Activated CD4-positive, alpha-beta memory T cell treated with anti-CD3 and anti-CD28 coated beads, Interleukin-2, amount 10 ng/mL, durations not matched to agents 7 days and 5 days (primary cell): Measurements from ENCODE around the gene CDH22. TPM values are rescaled to one million over a fixed set of nuclear protein-coding genes. Genes with fewer than 3 reads are reported as not detected.

Source experiments
- CTCF ChIA-PET: fragments of 350-600 bp; sonication (Branson Sonifier 250); formaldehyde crosslinking; loops from one replicate; lab custom pipeline; 2021; ENCODE audit warnings: antibody characterized with exemption, inconsistent platforms; lab: Charles Lee
- POLR2A ChIA-PET: fragments of 350-600 bp; sonication (Branson Sonifier 250); formaldehyde crosslinking; loops from one replicate; lab custom pipeline; 2021; ENCODE audit warnings: antibody characterized with exemption; lab: Charles Lee
- DNase-seq: peaks from one replicate; pipeline ENCODE4 v3.0.0-alpha.2; 2020
- H3K27ac Mint-ChIP-seq: one replicate; pipeline ENCODE4 v1.8.0; 2021; ENCODE audit warnings: mild to moderate bottlenecking, mixed read lengths
- H3K27me3 Mint-ChIP-seq: one replicate; pipeline ENCODE4 v1.8.0; 2021; ENCODE audit warnings: mixed read lengths
- H3K36me3 Mint-ChIP-seq: one replicate; pipeline ENCODE4 v1.8.0; 2021; ENCODE audit warnings: low read depth, mixed read lengths
- H3K4me1 Mint-ChIP-seq: one replicate; pipeline ENCODE4 v1.8.0; 2021; ENCODE audit warnings: mixed read lengths
- H3K4me3 Mint-ChIP-seq: one replicate; pipeline ENCODE4 v1.8.0; 2021; ENCODE audit warnings: mild to moderate bottlenecking, mixed read lengths
- H3K9me3 Mint-ChIP-seq: one replicate; pipeline ENCODE4 v1.8.0; 2021; ENCODE audit warnings: mixed read lengths
- total RNA-seq, 2 experiments: library from RNA; stranded (reverse); gene quantifications; one replicate each; pipeline ENCODE4 v1.2.3, GENCODE V29; 2021

CDH22 gene
- total RNA-seq, 2 experiments from 2014 or later = not detected

GRCh38 chr20:46185353-46185752 is 122.9 kb downstream of the CDH22 start:
- POLR2A ChIA-PET = no interaction called here
- H3K4me1 Mint-ChIP-seq = no peaks in the 10 kb centered on the region
- no peak for DNase-seq
- peaks cover 10% of the 10 kb centered on the region for H3K27me3 Mint-ChIP-seq
- no peaks in the 10 kb centered on the region for H3K36me3 Mint-ChIP-seq
- no peaks in the 10 kb centered on the region for H3K9me3 Mint-ChIP-seq
- CTCF ChIA-PET = no interaction called here
- no peak overlapping the region for H3K4me3 Mint-ChIP-seq
- no peak overlapping the region for H3K27ac Mint-ChIP-seq

GRCh38 chr20:46183768-46184167 is 124.5 kb downstream of the CDH22 start:
- H3K4me3 Mint-ChIP-seq = no peak overlapping the region
- no peak for DNase-seq
- no peaks in the 10 kb centered on the region for H3K9me3 Mint-ChIP-seq
- H3K27ac Mint-ChIP-seq = no peak overlapping the region
- CTCF ChIA-PET = no interaction called here
- H3K4me1 Mint-ChIP-seq = no peaks in the 10 kb centered on the region
- peaks cover 10% of the 10 kb centered on the region for H3K27me3 Mint-ChIP-seq
- H3K36me3 Mint-ChIP-seq = no peaks in the 10 kb centered on the region
- POLR2A ChIA-PET = no interaction called here

- Mint-ChIP-seq H3K4me3 (no peak overlapping the region), H3K36me3 (no peaks in the 10 kb centered on the region), H3K27me3 (peaks cover 8% of the 10 kb centered on the region), H3K9me3 (no peaks in the 10 kb centered on the region), H3K4me1 (no peaks in the 10 kb centered on the region), H3K27ac (no peak overlapping the region)
- ChIA-PET POLR2A (no interaction called here), CTCF (interaction anchor here (0.7 kb wide), 1 partner anchor 48 kb away, joined by 3 read pairs; no protein-coding TSS in a partner anchor)
- DNase-seq = no peak
Measured at GRCh38 chr20:46182276-46183200, 125.8 kb downstream of the CDH22 start.

GRCh38 chr20:46179862-46180261 is 128.4 kb downstream of the CDH22 start:
- no peaks in the 10 kb centered on the region for H3K4me1 Mint-ChIP-seq
- no peaks in the 10 kb centered on the region for H3K9me3 Mint-ChIP-seq
- CTCF ChIA-PET = no interaction called here
- no peak overlapping the region for H3K27ac Mint-ChIP-seq
- H3K27me3 Mint-ChIP-seq = peaks cover 13% of the 10 kb centered on the region
- POLR2A ChIA-PET = no interaction called here
- no peak for DNase-seq
- H3K36me3 Mint-ChIP-seq = no peaks in the 10 kb centered on the region
- no peak overlapping the region for H3K4me3 Mint-ChIP-seq

GRCh38 chr20:46178891-46179290 is 129.4 kb downstream of the CDH22 start:
- H3K36me3 Mint-ChIP-seq = no peaks in the 10 kb centered on the region
- H3K27ac Mint-ChIP-seq = no peak overlapping the region
- no peaks in the 10 kb centered on the region for H3K4me1 Mint-ChIP-seq
- CTCF ChIA-PET = no interaction called here
- no peak overlapping the region for H3K4me3 Mint-ChIP-seq
- no peak for DNase-seq
- no peaks in the 10 kb centered on the region for H3K9me3 Mint-ChIP-seq
- H3K27me3 Mint-ChIP-seq = peaks cover 16% of the 10 kb centered on the region
- POLR2A ChIA-PET = no interaction called here

GRCh38 chr20:46177768-46178167 is 130.5 kb downstream of the CDH22 start:
- Mint-ChIP-seq H3K27me3 (peaks cover 27% of the 10 kb centered on the region), H3K36me3 (no peaks in the 10 kb centered on the region), H3K9me3 (no peaks in the 10 kb centered on the region), H3K27ac (no peak overlapping the region), H3K4me1 (no peaks in the 10 kb centered on the region), H3K4me3 (no peak overlapping the region)
- DNase-seq = no peak
- POLR2A ChIA-PET = no interaction called here
- CTCF ChIA-PET = no interaction called here

GRCh38 chr20:46176739-46177378 is 131.4 kb downstream of the CDH22 start:
- H3K4me3 Mint-ChIP-seq = no peak overlapping the region
- no peak for DNase-seq
- no peaks in the 10 kb centered on the region for H3K4me1 Mint-ChIP-seq
- peaks cover 36% of the 10 kb centered on the region for H3K27me3 Mint-ChIP-seq
- no peaks in the 10 kb centered on the region for H3K9me3 Mint-ChIP-seq
- ChIA-PET CTCF (no interaction called here), POLR2A (no interaction called here)
- no peak overlapping the region for H3K27ac Mint-ChIP-seq
- H3K36me3 Mint-ChIP-seq = no peaks in the 10 kb centered on the region

GRCh38 chr20:46175127-46175494 is 133.2 kb downstream of the CDH22 start:
- CTCF ChIA-PET = interaction anchor here (0.9 to 3.2 kb wide), 5 partner anchors 40 to 188 kb away, joined by 3 to 12 read pairs (median 5); no protein-coding TSS in a partner anchor
- Mint-ChIP-seq H3K27me3 (peaks cover 43% of the 10 kb centered on the region), H3K36me3 (no peaks in the 10 kb centered on the region), H3K27ac (no peak overlapping the region), H3K9me3 (no peaks in the 10 kb centered on the region), H3K4me1 (no peaks in the 10 kb centered on the region), H3K4me3 (no peak overlapping the region)
- DNase-seq = no peak
- POLR2A ChIA-PET = interaction anchor here (1.3 kb wide), 1 partner anchor 88 kb away, joined by 3 read pairs; no protein-coding TSS in a partner anchor

- peaks cover 44% of the 10 kb centered on the region for H3K27me3 Mint-ChIP-seq
- ChIA-PET POLR2A (interaction anchor here (1.3 kb wide), 1 partner anchor 87 kb away, joined by 3 read pairs; no protein-coding TSS in a partner anchor), CTCF (interaction anchor here (0.6 to 3.2 kb wide), 5 partner anchors 41 to 174 kb away, joined by 3 to 12 read pairs (median 5); no protein-coding TSS in a partner anchor)
- DNase-seq = peak; percentile 70
- no peak overlapping the region for H3K4me3 Mint-ChIP-seq
- H3K4me1 Mint-ChIP-seq = no peaks in the 10 kb centered on the region
- H3K9me3 Mint-ChIP-seq = no peaks in the 10 kb centered on the region
- no peak overlapping the region for H3K27ac Mint-ChIP-seq
- no peaks in the 10 kb centered on the region for H3K36me3 Mint-ChIP-seq
Measured at GRCh38 chr20:46174469-46175126, 133.7 kb downstream of the CDH22 start.

- ChIA-PET CTCF (interaction anchor here (0.6 to 3.2 kb wide), 4 partner anchors 48 to 187 kb away, joined by 3 to 12 read pairs (median 8); no protein-coding TSS in a partner anchor), POLR2A (no interaction called here)
- no peak overlapping the region for H3K27ac Mint-ChIP-seq
- DNase-seq = no peak
- H3K4me3 Mint-ChIP-seq = no peak overlapping the region
- no peaks in the 10 kb centered on the region for H3K36me3 Mint-ChIP-seq
- no peaks in the 10 kb centered on the region for H3K4me1 Mint-ChIP-seq
- peaks cover 46% of the 10 kb centered on the region for H3K27me3 Mint-ChIP-seq
- no peaks in the 10 kb centered on the region for H3K9me3 Mint-ChIP-seq
Measured at GRCh38 chr20:46173652-46174468, 134.4 kb downstream of the CDH22 start.

- no peaks in the 10 kb centered on the region for H3K36me3 Mint-ChIP-seq
- no peak for DNase-seq
Measured at GRCh38 chr20:46172961-46173536, 135.2 kb downstream of the CDH22 start.

GRCh38 chr20:46172455-46172854 is 135.8 kb downstream of the CDH22 start:
- H3K9me3 Mint-ChIP-seq = no peaks in the 10 kb centered on the region
- ChIA-PET POLR2A (no interaction called here), CTCF (interaction anchor here (0.9 to 3.2 kb wide), 4 partner anchors 8 to 158 kb away, joined by 3 to 12 read pairs (median 4); no protein-coding TSS in a partner anchor)
- H3K36me3 Mint-ChIP-seq = no peaks in the 10 kb centered on the region
- DNase-seq = no peak
- H3K27ac Mint-ChIP-seq = no peak overlapping the region
- H3K4me3 Mint-ChIP-seq = no peak overlapping the region
- peaks cover 52% of the 10 kb centered on the region for H3K27me3 Mint-ChIP-seq
- H3K4me1 Mint-ChIP-seq = no peaks in the 10 kb centered on the region

More at GRCh38 chr20:46172961-46173536, 135.2 kb downstream of the CDH22 start:
- CTCF ChIA-PET = interaction anchor here (0.8 to 3.2 kb wide), 4 partner anchors 40 to 186 kb away, joined by 3 to 12 read pairs (median 4); no protein-coding TSS in a partner anchor
- POLR2A ChIA-PET = no interaction called here
- Mint-ChIP-seq H3K4me1 (no peaks in the 10 kb centered on the region), H3K4me3 (no peak overlapping the region), H3K9me3 (no peaks in the 10 kb centered on the region), H3K27ac (no peak overlapping the region), H3K27me3 (peaks cover 52% of the 10 kb centered on the region)
